Activated CD8-positive, alpha-beta T cell treated with anti-CD3 and anti-CD28 coated beads for 36 hours (primary cell): Measurements from ENCODE around the gene SEMA4C. TPM values are rescaled to one million over a fixed set of nuclear protein-coding genes. Genes with fewer than 3 reads are reported as not detected.

Experiments used
- ATAC-seq: fragments of 200-7000 bp; cut with Tn5 transposase; one replicate; pipeline ENCODE4 v1.10.0; 2021; ENCODE audit warnings: mild to moderate bottlenecking, moderate library complexity
- CTCF ChIA-PET: fragments of 350-600 bp; sonication (Branson Sonifier 250); formaldehyde crosslinking; loops from one replicate; lab custom pipeline; 2021; ENCODE audit warnings: antibody characterized with exemption; lab: Charles Lee
- POLR2A ChIA-PET: fragments of 350-600 bp; sonication (Branson Sonifier 250); formaldehyde crosslinking; loops from one replicate; lab custom pipeline; 2021; ENCODE audit warnings: antibody characterized with exemption; lab: Charles Lee
- DNase-seq: peaks from one replicate; pipeline ENCODE4 v3.0.0-alpha.2; 2020
- H3K27ac Mint-ChIP-seq: one replicate; pipeline ENCODE4 v1.8.0; 2021; ENCODE audit warnings: mild to moderate bottlenecking, mixed read lengths
- H3K27me3 Mint-ChIP-seq: one replicate; pipeline ENCODE4 v1.8.0; 2021; ENCODE audit warnings: mixed read lengths
- H3K36me3 Mint-ChIP-seq: one replicate; pipeline ENCODE4 v1.8.0; 2021; ENCODE audit warnings: low read depth, mixed read lengths
- H3K4me1 Mint-ChIP-seq: one replicate; pipeline ENCODE4 v1.8.0; 2021; ENCODE audit warnings: low read depth, mixed read lengths
- H3K4me3 Mint-ChIP-seq: one replicate; pipeline ENCODE4 v1.8.0; 2021; ENCODE audit warnings: mild to moderate bottlenecking, moderate library complexity, mixed read lengths
- H3K9me3 Mint-ChIP-seq: one replicate; pipeline ENCODE4 v1.8.0; 2021; ENCODE audit warnings: mixed read lengths
- CTCF ChIP-seq: fragments of 200-600 bp; IDR thresholded peaks from one replicate; pipeline ENCODE4 v1.8.0; 2022; ENCODE audit warnings: antibody characterized with exemption, mild to moderate bottlenecking
- intact Hi-C: fragments of 100-400 bp; cut with micrococcal nuclease; formaldehyde crosslinking; loops from one replicate; pipeline ENCODE4 v1.10.0; 2022
- total RNA-seq, 2 experiments: library from RNA; stranded (reverse); gene quantifications; one replicate each; pipeline ENCODE4 v1.2.3, GENCODE V29; 2021

SEMA4C gene
- total RNA-seq, 2 experiments from 2014 or later: 10.4 to 12.4 TPM

- Mint-ChIP-seq H3K27ac (no peak overlapping the region), H3K4me1 (no peaks in the 10 kb centered on the region), H3K4me3 (no peak overlapping the region), H3K27me3 (no peaks in the 10 kb centered on the region), H3K9me3 (no peaks in the 10 kb centered on the region), H3K36me3 (no peaks in the 10 kb centered on the region)
- CTCF ChIA-PET: interaction anchor here (1.0 kb wide), 1 partner anchor 47 kb away, joined by 4 read pairs; no protein-coding TSS in a partner anchor
- POLR2A ChIA-PET: interaction anchor here (0.7 to 1.1 kb wide), 2 partner anchors 20 to 59 kb away, joined by 3 to 4 read pairs; no protein-coding TSS in a partner anchor
- no peak for ATAC-seq
- TF ChIP-seq CTCF: no peak
- DNase-seq: no peak
- intact Hi-C loops: no loop called here
These were observed 33.9 kb upstream of the SEMA4C start for GRCh38 chr2:96903815-96904214.

GRCh38 chr2:96903318-96903717 lies 33.4 kb upstream of the SEMA4C start:
- ATAC-seq (no peak), DNase-seq (no peak)
- CTCF ChIA-PET: no interaction called here
- no peak for TF ChIP-seq CTCF
- no peaks in the 10 kb centered on the region for H3K9me3 Mint-ChIP-seq
- no peak overlapping the region for H3K4me3 Mint-ChIP-seq
- POLR2A ChIA-PET: no interaction called here
- H3K4me1 Mint-ChIP-seq: no peaks in the 10 kb centered on the region
- intact Hi-C loops: no loop called here
- H3K36me3 Mint-ChIP-seq: no peaks in the 10 kb centered on the region
- no peak overlapping the region for H3K27ac Mint-ChIP-seq
- H3K27me3 Mint-ChIP-seq: no peaks in the 10 kb centered on the region

- no peaks in the 10 kb centered on the region for H3K9me3 Mint-ChIP-seq
- H3K4me3 Mint-ChIP-seq: no peak overlapping the region
- no peak for ATAC-seq
- ChIA-PET CTCF (no interaction called here), POLR2A (no interaction called here)
- DNase-seq: no peak
- peaks cover 18% of the 10 kb centered on the region for H3K4me1 Mint-ChIP-seq
- no peak overlapping the region for H3K27ac Mint-ChIP-seq
- TF ChIP-seq CTCF: no peak
- no peaks in the 10 kb centered on the region for H3K27me3 Mint-ChIP-seq
- no peaks in the 10 kb centered on the region for H3K36me3 Mint-ChIP-seq
- intact Hi-C loops: no loop called here
These were observed 30.4 kb upstream of the SEMA4C start for GRCh38 chr2:96900237-96900636.

- Mint-ChIP-seq H3K4me1 (peaks cover 22% of the 10 kb centered on the region), H3K36me3 (no peaks in the 10 kb centered on the region), H3K27me3 (no peaks in the 10 kb centered on the region), H3K4me3 (no peak overlapping the region), H3K9me3 (no peaks in the 10 kb centered on the region), H3K27ac (no peak overlapping the region)
- CTCF ChIA-PET: interaction anchor here (0.7 kb wide), 2 partner anchors 25 to 52 kb away, joined by 3 read pairs; no protein-coding TSS in a partner anchor
- DNase-seq (no peak), ATAC-seq (no peak)
- TF ChIP-seq CTCF: no peak
- POLR2A ChIA-PET: no interaction called here
- intact Hi-C loops: no loop called here
These were observed 29.5 kb upstream of the SEMA4C start for GRCh38 chr2:96899413-96899741.

- no peak overlapping the region for H3K4me3 Mint-ChIP-seq
- TF ChIP-seq CTCF: no peak
- no peaks in the 10 kb centered on the region for H3K9me3 Mint-ChIP-seq
- no peaks in the 10 kb centered on the region for H3K27me3 Mint-ChIP-seq
- ChIA-PET CTCF (interaction anchor here (0.7 kb wide), 1 partner anchor 24 kb away, joined by 3 read pairs; no protein-coding TSS in a partner anchor), POLR2A (no interaction called here)
- DNase-seq (no peak), ATAC-seq (no peak)
- peaks cover 22% of the 10 kb centered on the region for H3K4me1 Mint-ChIP-seq
- no peaks in the 10 kb centered on the region for H3K36me3 Mint-ChIP-seq
- no peak overlapping the region for H3K27ac Mint-ChIP-seq
- intact Hi-C loops: no loop called here
These were observed 28.9 kb upstream of the SEMA4C start for GRCh38 chr2:96898641-96899412.
